ENCODE data around the gene KLC3. TPM values are rescaled to one million over a fixed set of nuclear protein-coding genes. Genes with fewer than 3 reads are reported as not detected.
A peak's percentile ranks its signal among the peaks of the same experiment; 100 is the strongest.

KLC3 gene
- total RNA-seq, 1 experiment from 2014 or later, result 22.8 TPM

DNA sequence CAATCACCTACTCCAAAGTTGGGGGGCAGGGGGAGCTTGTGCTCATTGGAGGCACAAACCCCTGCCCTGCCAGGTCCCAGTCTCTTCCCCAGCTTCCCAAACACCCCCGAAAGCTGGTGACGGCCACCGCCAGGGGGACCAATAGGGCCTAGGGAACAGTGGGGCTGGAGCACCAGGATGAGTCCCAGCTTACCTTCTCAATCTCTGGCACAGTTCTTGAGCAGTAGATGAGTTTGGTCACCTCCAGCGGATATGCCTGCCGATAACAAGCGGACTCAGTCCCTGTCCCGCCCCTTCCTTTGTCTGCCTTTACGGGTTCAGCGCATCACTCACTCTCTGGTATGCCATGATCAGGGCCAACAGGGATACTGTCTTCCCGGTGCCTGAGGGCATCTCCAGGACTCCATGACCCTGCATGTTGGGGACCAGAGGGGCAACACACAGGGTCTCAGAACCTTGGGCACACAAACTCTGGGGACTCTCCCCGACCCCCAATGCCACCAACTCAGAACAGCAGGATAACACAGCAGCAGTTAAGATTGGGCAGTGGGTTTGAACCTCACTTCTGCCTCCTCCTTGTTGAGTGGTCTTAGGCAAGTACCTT lies 28.3 kb downstream of the KLC3 start (continued):
- TF ChIP-seq, protein P1, sequence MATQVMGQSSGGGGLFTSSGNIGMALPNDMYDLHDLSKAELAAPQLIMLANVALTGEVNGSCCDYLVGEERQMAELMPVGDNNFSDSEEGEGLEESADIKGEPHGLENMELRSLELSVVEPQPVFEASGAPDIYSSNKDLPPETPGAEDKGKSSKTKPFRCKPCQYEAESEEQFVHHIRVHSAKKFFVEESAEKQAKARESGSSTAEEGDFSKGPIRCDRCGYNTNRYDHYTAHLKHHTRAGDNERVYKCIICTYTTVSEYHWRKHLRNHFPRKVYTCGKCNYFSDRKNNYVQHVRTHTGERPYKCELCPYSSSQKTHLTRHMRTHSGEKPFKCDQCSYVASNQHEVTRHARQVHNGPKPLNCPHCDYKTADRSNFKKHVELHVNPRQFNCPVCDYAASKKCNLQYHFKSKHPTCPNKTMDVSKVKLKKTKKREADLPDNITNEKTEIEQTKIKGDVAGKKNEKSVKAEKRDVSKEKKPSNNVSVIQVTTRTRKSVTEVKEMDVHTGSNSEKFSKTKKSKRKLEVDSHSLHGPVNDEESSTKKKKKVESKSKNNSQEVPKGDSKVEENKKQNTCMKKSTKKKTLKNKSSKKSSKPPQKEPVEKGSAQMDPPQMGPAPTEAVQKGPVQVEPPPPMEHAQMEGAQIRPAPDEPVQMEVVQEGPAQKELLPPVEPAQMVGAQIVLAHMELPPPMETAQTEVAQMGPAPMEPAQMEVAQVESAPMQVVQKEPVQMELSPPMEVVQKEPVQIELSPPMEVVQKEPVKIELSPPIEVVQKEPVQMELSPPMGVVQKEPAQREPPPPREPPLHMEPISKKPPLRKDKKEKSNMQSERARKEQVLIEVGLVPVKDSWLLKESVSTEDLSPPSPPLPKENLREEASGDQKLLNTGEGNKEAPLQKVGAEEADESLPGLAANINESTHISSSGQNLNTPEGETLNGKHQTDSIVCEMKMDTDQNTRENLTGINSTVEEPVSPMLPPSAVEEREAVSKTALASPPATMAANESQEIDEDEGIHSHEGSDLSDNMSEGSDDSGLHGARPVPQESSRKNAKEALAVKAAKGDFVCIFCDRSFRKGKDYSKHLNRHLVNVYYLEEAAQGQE (IDR thresholded peaks at IDR 0.05; ENCODE audit: low read depth), result no peak

DNA sequence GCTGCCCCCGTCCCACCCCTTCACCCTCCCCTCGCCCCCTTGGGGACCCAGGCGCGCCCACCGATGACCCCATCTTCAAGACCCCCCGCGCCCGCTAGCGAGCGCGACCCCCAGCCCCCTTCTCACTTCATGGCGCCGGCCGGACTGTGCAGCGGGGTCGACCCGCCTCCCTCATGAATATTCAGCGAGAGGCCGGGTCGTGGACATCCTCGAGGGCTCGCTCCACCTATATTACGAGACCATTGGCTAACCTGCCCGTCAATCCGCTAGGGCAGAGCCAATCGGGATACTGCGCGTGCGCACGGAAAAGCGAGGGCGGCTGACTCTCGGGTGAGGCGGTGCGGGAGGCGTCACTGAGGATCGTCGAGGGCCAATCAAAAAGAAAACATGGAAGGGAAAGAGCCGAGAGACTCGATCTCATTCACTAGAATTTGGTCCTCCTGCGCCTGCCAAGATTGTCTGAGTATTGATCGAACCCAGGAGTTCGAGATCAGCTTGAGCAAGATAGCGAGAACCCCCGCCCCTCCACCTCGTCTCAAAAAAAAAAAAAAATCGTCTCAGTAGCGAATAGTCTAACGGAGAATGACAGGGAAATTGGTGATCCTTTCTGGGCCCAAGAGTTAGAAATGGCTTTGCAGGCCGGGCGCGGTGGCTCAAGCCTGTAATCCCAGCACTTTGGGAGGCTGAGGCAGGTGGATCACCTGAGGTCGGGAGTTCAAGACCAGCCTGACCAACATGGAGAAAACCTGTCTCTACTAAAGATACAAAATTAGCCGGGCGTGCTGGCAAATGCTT lies 30.1 kb downstream of the KLC3 start, which contains the start of gene ERCC2:
Gene ERCC2 (minus strand): TSS at position 164 of the 795 bp plus-strand sequence. CDS start 33 bp downstream, at position 131.
- TSS peak; percentile 95 for BruUV-seq (replicated peaks)
- no peaks in the 10 kb centered on the region for H3K27me3 ChIP-seq (ENCODE audit: insufficient read depth, low read length)
- peaks cover 15% of the 10 kb centered on the region; the same call in 1 of the 2 replicates for H3K79me2 ChIP-seq (ENCODE audit: insufficient read depth, low read length)
- ChIA-PET CTCF (interaction anchor here (1.7 to 1.8 kb wide), 2 partner anchors 32 to 115 kb away, joined by 3 to 9 read pairs; no protein-coding TSS in a partner anchor), POLR2A (no interaction called here), RAD21 (ENCODE audit: low non-redundant PET in 1 of 2, low total read pairs in 2 of 2, uncharacterized antibody in 2 of 2, unreplicated experiment in 2 of 2) (interaction anchor here in 1 of 2 experiments (0.6 kb wide), 1 partner anchor 56 kb away, joined by 3 read pairs; no protein-coding TSS in a partner anchor)
- H3K4me3 ChIP-seq (replicated peaks in 1 of 2; ENCODE audit: low read depth in 1 of 2, low read length in 2 of 2), result peak within 1 kb of the TSS; percentile 86 to 90
- H4K20me1 ChIP-seq (ENCODE audit: insufficient read depth), result no peaks in the 10 kb centered on the region
- no peaks in the 10 kb centered on the region for H3K9me2 ChIP-seq (ENCODE audit: insufficient read depth)
- peak within 1 kb of the TSS; percentile 71 for H3K27ac ChIP-seq (ENCODE audit: low read depth, low read length)
- H3K9me3 ChIP-seq (ENCODE audit: control insufficient read depth in 1 of 2, insufficient read depth in 1 of 2, low read depth in 1 of 2, low read length in 2 of 2), result no peaks in the 10 kb centered on the region
- peaks cover 5 to 21% of the 10 kb centered on the region in 2 experiments; a peak in 3 of 4 replicates for H3K4me1 ChIP-seq (ENCODE audit: control insufficient read depth in 1 of 2, insufficient read depth in 2 of 2, low read length in 2 of 2)
- TF ChIP-seq ZFX (IDR thresholded peaks at IDR 0.05), result peak; percentile 33; the same call in 1 of the 2 replicates
- no peak for TF ChIP-seq YY1 (IDR thresholded peaks at IDR 0.05; ENCODE audit: extremely low read depth, insufficient replicate concordance, low read depth, low read length)
- peak; percentile 79 for TF ChIP-seq POLR2A (IDR thresholded peaks at IDR 0.05; ENCODE audit: borderline replicate concordance, extremely low read depth, insufficient read depth, insufficient read length)
- TF ChIP-seq SP1 (IDR thresholded peaks at IDR 0.05; ENCODE audit: low read depth), result peak; percentile 99
- H3K36me3 ChIP-seq (ENCODE audit: control insufficient read depth in 1 of 2, insufficient read depth in 2 of 2, low read length in 2 of 2), result peaks cover 0 to 3% of the 10 kb centered on the region in 2 experiments; a peak in 1 of 4 replicates
- DNase-seq (ENCODE audit: low read depth, low spot score) (peak; percentile 98), ATAC-seq (peak; percentile 97)
- intact Hi-C loops (cut with micrococcal nuclease), result no loop called here
- H2AFZ ChIP-seq (ENCODE audit: low read depth, low read length, poor library complexity, severe bottlenecking), result peak within 1 kb of the TSS; percentile 95
- peak within 1 kb of the TSS; percentile 93 for H3K4me2 ChIP-seq (ENCODE audit: low read length)
- peak within 1 kb of the TSS; percentile 91 for H3K9ac ChIP-seq (ENCODE audit: low read length)

Data from HCT116 (cell line).